Tibial nerve (tissue), 4 donors: ENCODE results near the gene ZDHHC11. TPM values are rescaled to one million over a fixed set of nuclear protein-coding genes. Genes with fewer than 3 reads are reported as not detected.
"Not testable (repeated sequence)": the region's sequence is repeated elsewhere in the genome, so short reads cannot be mapped to it uniquely, and the experiment has no call there.

Experiments used
- DNase-seq, 2 donors: peaks; one replicate each; pipeline ENCODE4 v3.0.0-alpha.2; 2019; ENCODE audit warnings: low spot score in 2 of 2
- H3K27ac ChIP-seq, 4 donors: fragments of 200-600 bp; sonication (generic) in 3 of 4; one replicate each; pipeline ENCODE4 v1.5.1; 2017 to 2019; ENCODE audit warnings: mild to moderate bottlenecking in 1 of 4
- H3K27me3 ChIP-seq, 2 donors: fragments of 200-600 bp; sonication (generic) in 1 of 2; one replicate each; pipeline versions ENCODE4 v1.5.1 to v1.6.0; 2017 to 2019
- H3K36me3 ChIP-seq, 3 donors: fragments of 200-600 bp; sonication (generic); one replicate each; pipeline ENCODE4 v1.5.1; 2018 to 2019
- H3K4me1 ChIP-seq, 4 donors: fragments of 200-600 bp; sonication (generic) in 3 of 4; one replicate each; pipeline ENCODE4 v1.5.1; 2017 to 2019
- H3K4me3 ChIP-seq, 4 donors: fragments of 200-600 bp; sonication (generic) in 3 of 4; one replicate each; pipeline ENCODE4 v1.5.1; 2017 to 2019; ENCODE audit warnings: mild to moderate bottlenecking in 1 of 4, moderate library complexity in 1 of 4
- H3K9me3 ChIP-seq, 4 donors: fragments of 200-600 bp; sonication (generic) in 3 of 4; one replicate each; pipeline ENCODE4 v1.5.1; 2017 to 2019
- EP300 ChIP-seq, 2 donors: sonication (generic); formaldehyde crosslinking; IDR thresholded peaks; one replicate each; pipeline ENCODE4 v1.6.1; 2017; ENCODE audit warnings: antibody characterized with exemption in 2 of 2, mild to moderate bottlenecking in 1 of 2
- POLR2A ChIP-seq, 2 donors: fragments of 450-650 bp; IDR thresholded peaks; one replicate each; pipeline ENCODE4 v1.6.1; 2017; ENCODE audit warnings: antibody characterized with exemption in 2 of 2, mild to moderate bottlenecking in 2 of 2, moderate library complexity in 2 of 2
- WGBS, 2 donors: methylation state at CpG; one replicate each; pipeline ENCODE4 v1.1.5; 2018; 5-methylcytosine and 5-hydroxymethylcytosine counted together
- total RNA-seq, 4 donors: library from RNA; depleted of rRNA; stranded (reverse); fragments of >200 nt; gene quantifications; one replicate each; pipeline ENCODE4 v1.1.0, GENCODE V29; 2016
- TF ChIP-seq, protein P1 (sequence below), 5 experiments: fragments of 200-600 bp in 3 of 5; fragments of 450-650 bp in 2 of 5; sonication (generic) in 3 of 5; IDR thresholded peaks; one replicate each; pipeline ENCODE4 v1.5.1; 2016 to 2019; ENCODE audit warnings: antibody characterized with exemption in 5 of 5, mild to moderate bottlenecking in 3 of 5, moderate library complexity in 2 of 5

ZDHHC11 gene
- total RNA-seq, 4 donors from 2014 or later: 1.1 to 6.9 (median 2.3) TPM

DNA sequence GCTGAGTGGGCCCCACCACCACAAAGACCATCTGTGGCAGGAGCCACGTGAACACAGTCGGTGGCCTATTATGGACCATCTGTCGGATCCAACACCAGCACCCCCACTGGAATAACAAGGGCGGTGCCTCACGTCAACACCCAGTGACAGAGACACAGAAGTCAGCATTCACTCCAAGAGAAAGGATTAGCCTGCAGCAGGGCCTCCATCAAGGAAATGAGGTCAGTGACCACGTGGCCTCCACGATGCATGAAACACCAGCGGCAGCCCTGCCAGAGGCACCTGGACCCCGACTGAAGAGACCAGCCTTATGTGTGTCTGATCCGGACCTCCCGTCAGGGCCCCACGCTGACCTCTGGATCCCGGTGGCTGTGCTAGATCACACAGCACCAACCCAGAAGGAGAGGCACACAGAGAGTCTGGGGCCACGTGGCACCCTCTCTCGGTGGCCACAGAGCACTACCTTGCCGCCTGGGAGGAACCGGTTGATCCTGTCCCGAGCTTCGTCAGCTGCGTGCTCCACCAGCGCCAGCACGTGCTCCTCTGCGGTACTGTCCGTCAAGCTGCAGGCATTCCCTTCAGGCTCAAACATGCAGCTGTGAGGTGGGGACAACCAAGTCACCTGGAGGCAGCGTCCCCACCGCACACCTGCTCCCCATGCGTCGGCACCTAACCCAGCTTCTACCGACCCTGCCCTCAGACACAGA is 32.8 kb upstream of the ZDHHC11 start:
- Histone ChIP-seq H3K27ac (no peak overlapping the region), H3K36me3 (peaks cover 0 to 83% (median 26%) of the 10 kb centered on the region in 3 donors), H3K4me3 (no peak overlapping the region), H3K9me3 (no peaks in the 10 kb centered on the region), H3K4me1 (no peaks in the 10 kb centered on the region), H3K27me3 (no peaks in the 10 kb centered on the region)
- TF ChIP-seq EP300 (IDR thresholded peaks at IDR 0.05) (no peak), POLR2A (IDR thresholded peaks at IDR 0.05) (no peak)
- TF ChIP-seq, protein P1, sequence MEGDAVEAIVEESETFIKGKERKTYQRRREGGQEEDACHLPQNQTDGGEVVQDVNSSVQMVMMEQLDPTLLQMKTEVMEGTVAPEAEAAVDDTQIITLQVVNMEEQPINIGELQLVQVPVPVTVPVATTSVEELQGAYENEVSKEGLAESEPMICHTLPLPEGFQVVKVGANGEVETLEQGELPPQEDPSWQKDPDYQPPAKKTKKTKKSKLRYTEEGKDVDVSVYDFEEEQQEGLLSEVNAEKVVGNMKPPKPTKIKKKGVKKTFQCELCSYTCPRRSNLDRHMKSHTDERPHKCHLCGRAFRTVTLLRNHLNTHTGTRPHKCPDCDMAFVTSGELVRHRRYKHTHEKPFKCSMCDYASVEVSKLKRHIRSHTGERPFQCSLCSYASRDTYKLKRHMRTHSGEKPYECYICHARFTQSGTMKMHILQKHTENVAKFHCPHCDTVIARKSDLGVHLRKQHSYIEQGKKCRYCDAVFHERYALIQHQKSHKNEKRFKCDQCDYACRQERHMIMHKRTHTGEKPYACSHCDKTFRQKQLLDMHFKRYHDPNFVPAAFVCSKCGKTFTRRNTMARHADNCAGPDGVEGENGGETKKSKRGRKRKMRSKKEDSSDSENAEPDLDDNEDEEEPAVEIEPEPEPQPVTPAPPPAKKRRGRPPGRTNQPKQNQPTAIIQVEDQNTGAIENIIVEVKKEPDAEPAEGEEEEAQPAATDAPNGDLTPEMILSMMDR (IDR thresholded peaks at IDR 0.05): no peak
- 92 to 95% methylated on average over 23 to 29 of the region's 29 CpGs for WGBS, 2 donors
- no peak for DNase-seq

DNA sequence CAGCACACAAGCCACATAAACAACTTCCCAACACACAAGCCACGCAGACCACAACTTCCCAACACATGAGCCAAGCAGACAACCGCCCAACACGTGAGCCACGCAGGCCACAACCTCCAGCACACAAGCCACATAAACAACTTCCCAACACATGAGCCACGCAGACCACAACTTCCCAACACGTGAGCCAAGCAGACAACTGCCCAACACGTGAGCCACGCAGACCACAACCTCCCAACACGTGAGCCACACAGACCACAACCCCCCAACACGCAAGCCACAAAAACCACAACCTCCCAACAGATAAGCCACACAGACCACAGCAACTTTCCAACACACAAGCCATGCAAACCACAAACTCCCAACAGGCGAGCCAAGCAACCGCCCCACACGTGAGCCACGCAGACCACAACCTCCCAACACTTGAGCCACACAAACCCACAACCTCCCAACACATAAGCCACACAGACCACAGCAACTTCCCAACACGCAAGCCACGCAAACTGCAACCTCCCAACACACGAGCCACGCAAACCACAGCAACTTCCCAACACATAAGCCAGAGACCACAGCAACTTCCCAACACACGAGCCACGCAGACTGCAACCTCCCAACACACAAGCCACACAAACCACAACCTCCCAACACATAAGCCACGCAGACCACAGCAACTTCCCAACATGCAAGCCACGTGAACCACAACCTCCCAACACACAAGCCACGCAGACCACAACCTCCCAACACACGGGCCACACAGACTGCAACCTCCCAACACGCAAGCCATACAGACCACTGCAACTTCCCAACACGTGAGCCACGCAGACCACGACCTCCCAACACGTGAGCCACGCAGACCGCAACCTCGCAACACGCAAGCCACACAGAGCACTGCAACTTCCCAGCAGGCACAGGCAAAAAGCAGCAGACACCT is 31.7 kb upstream of the ZDHHC11 start:
- no peak for DNase-seq
- 89 to 91% methylated on average over 33 of the region's 33 CpGs for WGBS, 2 donors
- no peak for TF ChIP-seq EP300 (IDR thresholded peaks at IDR 0.05)
- TF ChIP-seq, protein P1 (IDR thresholded peaks at IDR 0.05): no peak
- TF ChIP-seq POLR2A (IDR thresholded peaks at IDR 0.05): no peak
- no peak overlapping the region for H3K4me3 ChIP-seq
- no peaks in the 10 kb centered on the region for H3K4me1 ChIP-seq
- no peaks in the 10 kb centered on the region for H3K27me3 ChIP-seq
- H3K27ac ChIP-seq: no peak overlapping the region
- no peaks in the 10 kb centered on the region for H3K9me3 ChIP-seq
- H3K36me3 ChIP-seq: peaks cover 0 to 80% (median 25%) of the 10 kb centered on the region in 3 donors

DNA sequence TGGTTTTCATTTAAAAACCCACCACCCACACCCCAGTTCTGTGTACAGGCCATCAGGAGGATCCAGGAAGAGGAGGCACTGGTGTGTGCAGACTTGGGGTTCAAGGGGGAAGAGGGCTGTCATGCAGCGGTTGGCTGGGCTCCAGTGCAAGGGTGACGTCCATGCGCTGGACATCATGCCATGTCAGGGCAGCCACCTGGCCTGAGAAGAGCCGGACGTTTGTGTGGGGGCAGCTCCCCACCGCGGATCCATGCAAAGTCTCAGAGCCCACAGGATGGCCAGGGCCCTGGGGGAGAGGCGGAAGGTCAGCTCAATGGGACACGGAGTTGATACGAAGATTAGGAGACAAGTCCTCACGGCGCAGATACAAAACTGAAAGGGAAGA is 30.8 kb upstream of the ZDHHC11 start:
- 88 to 90% methylated on average over 12 of the region's 12 CpGs for WGBS, 2 donors
- no peak for TF ChIP-seq EP300 (IDR thresholded peaks at IDR 0.05)
- TF ChIP-seq POLR2A (IDR thresholded peaks at IDR 0.05): no peak
- TF ChIP-seq, protein P1 (IDR thresholded peaks at IDR 0.05): no peak
- no peak overlapping the region for H3K27ac ChIP-seq
- no peaks in the 10 kb centered on the region for H3K27me3 ChIP-seq
- H3K36me3 ChIP-seq: peaks cover 0 to 80% (median 32%) of the 10 kb centered on the region in 3 donors
- no peaks in the 10 kb centered on the region for H3K4me1 ChIP-seq
- H3K9me3 ChIP-seq: no peaks in the 10 kb centered on the region
- H3K4me3 ChIP-seq: no peak overlapping the region
- DNase-seq: no peak

DNA sequence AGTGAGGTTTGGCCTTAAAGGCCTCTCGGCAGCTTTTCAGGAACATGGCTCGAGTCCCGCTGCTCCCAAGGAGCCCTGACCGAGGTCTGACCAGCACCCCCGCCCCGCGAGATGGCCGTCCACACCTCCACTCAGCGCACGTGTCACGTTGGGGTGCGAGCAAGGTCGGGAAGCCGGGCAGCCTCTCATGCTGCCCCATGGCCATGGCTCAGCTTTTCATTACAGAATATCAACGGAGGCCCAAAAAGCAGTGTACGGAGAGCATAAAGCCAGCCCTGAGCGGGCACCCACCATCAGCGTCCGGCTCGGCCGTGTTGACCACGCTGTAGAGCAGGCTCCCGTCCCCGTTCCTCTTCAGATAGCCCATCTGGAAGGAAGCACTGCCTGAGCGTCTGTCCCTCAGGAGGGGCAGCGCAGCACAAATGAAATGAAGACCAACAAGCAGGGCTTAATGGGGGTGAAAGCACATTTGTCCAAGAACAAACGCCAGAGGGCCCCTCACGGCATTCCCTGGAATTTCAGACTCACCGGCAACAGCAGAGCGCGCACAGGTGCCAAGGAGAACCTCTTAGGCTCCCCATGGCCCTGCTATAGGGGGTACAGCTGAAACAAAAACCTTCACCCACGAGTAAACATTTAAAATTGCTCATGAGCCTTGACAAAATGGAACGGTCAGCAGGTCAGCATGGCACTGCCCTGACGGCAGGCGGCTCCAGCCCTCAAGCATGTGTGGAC is 30.2 kb upstream of the ZDHHC11 start:
- Histone ChIP-seq H3K4me1 (no peaks in the 10 kb centered on the region), H3K36me3 (peaks cover 0 to 80% (median 34%) of the 10 kb centered on the region in 3 donors), H3K4me3 (no peak overlapping the region), H3K27me3 (no peaks in the 10 kb centered on the region), H3K27ac (no peak overlapping the region), H3K9me3 (no peaks in the 10 kb centered on the region)
- no peak for TF ChIP-seq POLR2A (IDR thresholded peaks at IDR 0.05)
- no peak for DNase-seq
- 93 to 96% methylated on average over 34 to 35 of the region's 35 CpGs for WGBS, 2 donors

DNA sequence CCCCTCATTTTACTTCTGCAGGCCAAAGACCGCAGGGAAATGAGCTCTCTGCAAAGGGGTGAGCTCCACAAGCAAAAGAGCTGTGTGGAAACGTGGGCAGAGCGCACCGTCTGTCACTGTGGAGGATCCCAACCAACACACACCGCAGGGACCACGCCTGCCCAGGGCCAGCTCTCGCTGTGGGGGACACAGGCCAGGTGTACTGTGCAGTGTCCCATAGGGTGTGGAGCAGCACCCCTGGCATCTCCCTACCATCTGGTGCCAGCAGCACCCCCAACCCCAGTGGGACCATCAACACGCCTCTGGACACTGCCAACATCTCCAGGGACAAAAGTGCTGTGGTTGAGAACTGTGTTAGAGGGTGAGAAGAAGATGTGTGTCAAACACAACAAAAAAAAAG is 27.9 kb upstream of the ZDHHC11 start:
- not testable (repeated sequence) for H3K27me3 ChIP-seq, DNase-seq, H3K4me1 ChIP-seq, H3K9me3 ChIP-seq, H3K27ac ChIP-seq, H3K4me3 ChIP-seq
- no CpG with 5 or more reads among the region's 8 CpGs for WGBS, 2 donors
- H3K36me3 ChIP-seq: peaks cover 2 to 80% (median 32%) of the 10 kb centered on the region in 3 donors
